AG09309 (cell line): ENCODE data around the gene AGAP1.

ENCODE experiments used
- DNase-seq: peaks from one replicate; pipeline ENCODE4 v3.0.0-alpha.2; 2010; ENCODE audit warnings: low read depth
- H3K4me3 ChIP-seq: 2 replicates; pipeline ENCODE4 v1.5.1; 2011; ENCODE audit warnings: mild to moderate bottlenecking, low read depth, low read length, moderate library complexity; ENCODE audit not compliant: control insufficient read depth
- CTCF ChIP-seq: IDR thresholded peaks from 2 replicates; pipeline ENCODE4 v1.5.1; 2011; ENCODE audit warnings: mild to moderate bottlenecking, low read depth, low read length, inconsistent platforms; ENCODE audit not compliant: insufficient read depth, control insufficient read depth; ENCODE audit errors: missing control alignments

The AGAP1 gene

GRCh38 chr2:235583144-235583543 is 89.3 kb downstream of the AGAP1 start:
- no peak for DNase-seq
- no peak overlapping the region for H3K4me3 ChIP-seq
- TF ChIP-seq CTCF, result no peak

GRCh38 chr2:235583925-235584637 is 90.2 kb downstream of the AGAP1 start:
- TF ChIP-seq CTCF, result no peak
- no peak overlapping the region for H3K4me3 ChIP-seq
- no peak for DNase-seq

GRCh38 chr2:235584638-235585007 is 90.8 kb downstream of the AGAP1 start:
- no peak for DNase-seq
- TF ChIP-seq CTCF, result no peak
- no peak overlapping the region for H3K4me3 ChIP-seq

GRCh38 chr2:235587202-235587601 is 93.4 kb downstream of the AGAP1 start:
- no peak for DNase-seq

GRCh38 chr2:235588750-235589149 is 94.9 kb downstream of the AGAP1 start:
- TF ChIP-seq CTCF, result no peak
- no peak for DNase-seq
- no peak overlapping the region for H3K4me3 ChIP-seq

More at GRCh38 chr2:235587202-235587601, 93.4 kb downstream of the AGAP1 start:
- H3K4me3 ChIP-seq, result no peak overlapping the region
- no peak for TF ChIP-seq CTCF

- no peak for DNase-seq
- H3K4me3 ChIP-seq, result no peak overlapping the region
- TF ChIP-seq CTCF, result no peak
These were observed 97.4 kb downstream of the AGAP1 start for GRCh38 chr2:235591231-235591730.
